ENCODE measurements around the gene BPIFB3.
"Not testable (repeated sequence)": the region's sequence is repeated elsewhere in the genome, so short reads cannot be mapped to it uniquely, and the experiment has no call there.

Gene BPIFB3

GRCh38 chr20:33099843-33100538, 46.3 kb downstream of the BPIFB3 start:
- no peak overlapping the region for H3K4me3 ChIP-seq (ENCODE audit: low read depth, low read length)
- TF ChIP-seq CTCF (IDR thresholded peaks at IDR 0.05; ENCODE audit: borderline replicate concordance, insufficient read depth, low read depth, low read length), result no peak

- no peak for TF ChIP-seq CTCF (IDR thresholded peaks at IDR 0.05; ENCODE audit: borderline replicate concordance, insufficient read depth, low read depth, low read length)
- H3K4me3 ChIP-seq (ENCODE audit: low read depth, low read length), result no peak overlapping the region
Observed at GRCh38 chr20:33103556-33103955, 49.9 kb downstream of the BPIFB3 start.

GRCh38 chr20:33104336-33104735, 50.6 kb downstream of the BPIFB3 start:
- TF ChIP-seq CTCF (IDR thresholded peaks at IDR 0.05; ENCODE audit: borderline replicate concordance, insufficient read depth, low read depth, low read length), result no peak
- no peak overlapping the region for H3K4me3 ChIP-seq (ENCODE audit: low read depth, low read length)

GRCh38 chr20:33105316-33105924, 51.7 kb downstream of the BPIFB3 start:
- no peak overlapping the region for H3K4me3 ChIP-seq (ENCODE audit: low read depth, low read length)
- TF ChIP-seq CTCF (IDR thresholded peaks at IDR 0.05; ENCODE audit: borderline replicate concordance, insufficient read depth, low read depth, low read length), result no peak

GRCh38 chr20:33106058-33106620, 52.4 kb downstream of the BPIFB3 start:
- H3K4me3 ChIP-seq (ENCODE audit: low read depth, low read length), result not testable (repeated sequence)

GRCh38 chr20:33108661-33109060, 55.0 kb downstream of the BPIFB3 start:
- no peak for TF ChIP-seq CTCF (IDR thresholded peaks at IDR 0.05; ENCODE audit: borderline replicate concordance, insufficient read depth, low read depth, low read length)
- H3K4me3 ChIP-seq (ENCODE audit: low read depth, low read length), result no peak overlapping the region

- no peak overlapping the region for H3K4me3 ChIP-seq (ENCODE audit: low read depth, low read length)
- TF ChIP-seq CTCF (IDR thresholded peaks at IDR 0.05; ENCODE audit: borderline replicate concordance, insufficient read depth, low read depth, low read length), result no peak
Observed at GRCh38 chr20:33110147-33110825, 56.6 kb downstream of the BPIFB3 start.
